AG04450 (cell line): ENCODE results near the gene FOSL1. TPM values are rescaled to one million over a fixed set of nuclear protein-coding genes. Genes with fewer than 3 reads are reported as not detected.

Experiments used
- CTCF ChIA-PET: fragments of 300-600, 350-600 bp; formaldehyde crosslinking; extraction: SDS; loops from one replicate; lab custom pipeline; 2022; ENCODE audit warnings: antibody characterized with exemption, inconsistent platforms; lab: Charles Lee
- POLR2A ChIA-PET: fragments of 350-600 bp; formaldehyde crosslinking; extraction: SDS; loops from one replicate; lab custom pipeline; 2021; ENCODE audit warnings: antibody characterized with exemption, inconsistent platforms; lab: Yijun Ruan, JAX
- DNase-seq: peaks from one replicate; pipeline ENCODE4 v3.0.0-alpha.2; 2011; ENCODE audit warnings: low read depth, low spot score
- H3K27ac ChIP-seq: one replicate; pipeline ENCODE4 v1.5.1; 2012; ENCODE audit warnings: low read depth, low read length, control low read depth
- H3K27me3 ChIP-seq: one replicate; pipeline ENCODE4 v1.6.0; 2012; ENCODE audit warnings: low read length; ENCODE audit not compliant: control insufficient read depth, insufficient read depth
- H3K4me3 ChIP-seq: 2 replicates; pipeline ENCODE4 v1.5.1; 2011; ENCODE audit warnings: mild to moderate bottlenecking, low read depth, low read length, control low read depth
- H3K9me3 ChIP-seq: 2 replicates; pipeline ENCODE4 v1.5.1; 2012; ENCODE audit warnings: low read length; ENCODE audit not compliant: control insufficient read depth, insufficient read depth
- polyA plus RNA-seq: library from polyadenylated mRNA; depleted of rRNA; stranded (reverse); fragments of >200 nt; gene quantifications from 2 replicates; pipeline ENCODE4 v1.2.3, GENCODE V29; 2011
- TF ChIP-seq, protein P1 (sequence below): IDR thresholded peaks from 2 replicates; pipeline ENCODE4 v1.5.1; 2011; ENCODE audit warnings: low read depth, low read length, control low read depth, inconsistent platforms

FOSL1 gene
- polyA plus RNA-seq, 1 experiment, result 7.9 TPM

DNA sequence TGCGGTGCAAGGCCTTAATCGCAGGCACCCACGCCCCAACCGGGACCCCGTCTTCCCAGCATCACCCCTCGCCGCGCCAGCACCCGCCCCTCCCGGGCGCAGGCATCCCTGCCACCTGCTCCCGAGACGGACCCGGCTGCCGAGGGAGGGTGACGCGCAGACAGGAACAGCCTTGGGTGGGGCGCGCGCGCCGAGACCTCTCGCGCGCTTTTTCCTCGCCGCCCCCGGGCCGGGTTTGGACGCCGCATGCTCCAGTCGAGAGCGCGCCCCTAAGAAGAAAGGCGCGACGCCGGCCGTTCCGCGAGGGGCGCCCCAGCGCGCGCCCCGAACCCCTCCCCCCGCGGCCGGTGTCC, 42.7 kb downstream of the FOSL1 start:
- POLR2A ChIA-PET, result interaction anchor here (1.0 kb wide), 3 partner anchors 43 to 350 kb away, joined by 3 to 6 read pairs (median 5); partner anchors contain the start of gene FOSL1
- Histone ChIP-seq H3K4me3 (peak overlapping the region; percentile 93), H3K9me3 (peaks cover 2% of the 10 kb centered on the region; the same call in 1 of the 2 replicates), H3K27ac (peak overlapping the region; percentile 61), H3K27me3 (no peaks in the 10 kb centered on the region)
- TF ChIP-seq, protein P1, sequence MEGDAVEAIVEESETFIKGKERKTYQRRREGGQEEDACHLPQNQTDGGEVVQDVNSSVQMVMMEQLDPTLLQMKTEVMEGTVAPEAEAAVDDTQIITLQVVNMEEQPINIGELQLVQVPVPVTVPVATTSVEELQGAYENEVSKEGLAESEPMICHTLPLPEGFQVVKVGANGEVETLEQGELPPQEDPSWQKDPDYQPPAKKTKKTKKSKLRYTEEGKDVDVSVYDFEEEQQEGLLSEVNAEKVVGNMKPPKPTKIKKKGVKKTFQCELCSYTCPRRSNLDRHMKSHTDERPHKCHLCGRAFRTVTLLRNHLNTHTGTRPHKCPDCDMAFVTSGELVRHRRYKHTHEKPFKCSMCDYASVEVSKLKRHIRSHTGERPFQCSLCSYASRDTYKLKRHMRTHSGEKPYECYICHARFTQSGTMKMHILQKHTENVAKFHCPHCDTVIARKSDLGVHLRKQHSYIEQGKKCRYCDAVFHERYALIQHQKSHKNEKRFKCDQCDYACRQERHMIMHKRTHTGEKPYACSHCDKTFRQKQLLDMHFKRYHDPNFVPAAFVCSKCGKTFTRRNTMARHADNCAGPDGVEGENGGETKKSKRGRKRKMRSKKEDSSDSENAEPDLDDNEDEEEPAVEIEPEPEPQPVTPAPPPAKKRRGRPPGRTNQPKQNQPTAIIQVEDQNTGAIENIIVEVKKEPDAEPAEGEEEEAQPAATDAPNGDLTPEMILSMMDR, result no peak
- DNase-seq, result no peak
- CTCF ChIA-PET, result interaction anchor here (0.6 kb wide), 1 partner anchor 31 kb away, joined by 3 read pairs; the partner anchor contains the start of gene FIBP

DNA sequence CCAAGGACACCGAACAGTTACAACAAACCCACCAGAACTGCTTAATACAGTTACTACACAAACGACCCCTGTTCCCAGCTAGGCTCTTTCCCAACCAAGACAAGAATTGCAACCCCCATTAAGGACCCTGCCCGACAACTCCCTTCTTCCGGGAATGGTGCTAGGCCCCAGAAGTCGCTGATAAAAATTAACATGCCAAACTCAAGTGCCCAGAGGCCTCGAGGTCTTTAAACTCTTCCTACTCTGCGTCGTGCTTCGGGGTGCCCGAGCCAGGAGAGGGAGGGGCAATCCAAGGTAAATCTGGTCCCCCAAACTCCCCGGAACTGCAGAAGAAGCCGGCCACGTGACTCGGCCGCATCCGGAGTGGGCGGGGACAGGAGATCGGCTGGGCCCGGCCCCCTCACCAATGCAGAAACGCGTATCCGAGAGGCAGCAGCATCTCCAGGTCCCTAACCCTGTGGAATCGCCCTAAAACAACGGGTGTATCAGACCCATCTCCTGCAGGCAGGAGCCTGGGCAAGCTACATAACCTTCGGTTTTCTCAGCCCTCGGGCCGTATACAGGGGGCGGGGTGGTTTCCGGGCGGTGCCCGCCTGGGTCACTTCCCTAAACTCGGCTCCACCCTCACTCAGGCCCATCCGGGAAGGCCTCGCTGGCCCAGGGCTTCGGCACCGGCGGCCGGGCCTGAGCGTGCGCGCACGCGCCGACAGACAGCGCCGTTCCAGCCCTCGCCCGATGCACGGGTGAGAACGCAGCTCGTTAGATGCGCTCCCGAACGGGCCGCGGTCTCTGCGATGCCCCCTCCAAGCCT, 43.3 kb downstream of the FOSL1 start:
- no peak for DNase-seq
- H3K27me3 ChIP-seq, result no peaks in the 10 kb centered on the region
- H3K9me3 ChIP-seq, result peaks cover 7% of the 10 kb centered on the region; the same call in 1 of the 2 replicates
- TF ChIP-seq, protein P1, result no peak
- CTCF ChIA-PET, result interaction anchor here (0.6 kb wide), 1 partner anchor 31 kb away, joined by 3 read pairs; the partner anchor contains the start of gene FIBP
- POLR2A ChIA-PET, result interaction anchor here (0.5 to 0.7 kb wide), 2 partner anchors 12 to 152 kb away, joined by 3 to 6 read pairs; no protein-coding TSS in a partner anchor
- peak overlapping the region; percentile 61 for H3K27ac ChIP-seq
- peak overlapping the region; percentile 93 for H3K4me3 ChIP-seq

DNA sequence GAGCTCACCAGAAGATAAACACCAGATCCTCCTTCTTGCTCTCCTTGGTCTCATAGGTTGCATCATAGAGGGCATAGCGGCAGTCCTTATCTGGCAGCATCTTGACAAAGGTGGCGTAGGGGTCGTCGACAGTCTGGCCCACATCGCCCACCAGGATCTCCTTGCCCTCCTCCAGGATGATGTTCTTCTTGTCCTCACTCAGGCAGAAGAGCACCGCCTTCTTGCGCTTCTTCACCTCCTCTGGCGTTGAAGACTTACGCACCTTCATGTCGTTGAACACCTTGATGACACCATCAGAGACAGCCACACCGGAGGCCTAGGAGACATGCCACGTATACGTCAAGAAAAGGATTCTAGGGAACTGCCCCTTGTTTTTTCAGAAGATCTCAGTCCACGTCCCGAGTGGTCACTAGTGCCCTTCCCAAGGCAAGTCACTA, 44.2 kb downstream of the FOSL1 start:
- Histone ChIP-seq H3K9me3 (peaks cover 16% of the 10 kb centered on the region; the same call in 1 of the 2 replicates), H3K27me3 (no peaks in the 10 kb centered on the region), H3K27ac (no peak overlapping the region), H3K4me3 (peak overlapping the region; percentile 93)
- CTCF ChIA-PET, result no interaction called here
- DNase-seq, result no peak
- TF ChIP-seq, protein P1, result no peak
- POLR2A ChIA-PET, result no interaction called here

GRCh38 chr11:65854852-65855837, 45.0 kb downstream of the FOSL1 start:
- TF ChIP-seq, protein P1, result no peak
- H3K4me3 ChIP-seq, result peak overlapping the region; percentile 17; the same call in 1 of the 2 replicates
- POLR2A ChIA-PET, result no interaction called here

More at GRCh38 chr11:65854852-65855837, 45.0 kb downstream of the FOSL1 start:
- H3K9me3 ChIP-seq, result peaks cover 18% of the 10 kb centered on the region; the same call in 1 of the 2 replicates
- no peaks in the 10 kb centered on the region for H3K27me3 ChIP-seq
- peak overlapping the region; percentile 11 for H3K27ac ChIP-seq
- DNase-seq, result no peak
- CTCF ChIA-PET, result no interaction called here
